Endothelial cell of umbilical vein (primary cell): ENCODE results near the gene PPP1R16B.

Experiments
- CTCF ChIP-seq, 2 donors: IDR thresholded peaks; 1 replicate in 1 of 2; 2 replicates in 1 of 2; pipeline ENCODE4 v1.5.1; 2011; ENCODE audit warnings: low read length in 2 of 2, mild to moderate bottlenecking in 2 of 2, moderate library complexity in 2 of 2, control low read depth in 1 of 2, inconsistent platforms in 1 of 2, low read depth in 1 of 2; ENCODE audit not compliant: insufficient read depth in 1 of 2; ENCODE audit errors: extremely low read depth in 1 of 2
- EZH2 ChIP-seq: IDR thresholded peaks from 2 replicates; pipeline ENCODE4 v1.6.1; 2012; ENCODE audit warnings: borderline replicate concordance, low read depth, mild to moderate bottlenecking, moderate library complexity, low read length, inconsistent platforms; ENCODE audit not compliant: severe bottlenecking
- POLR2A ChIP-seq: IDR thresholded peaks from 2 replicates; pipeline ENCODE4 v1.6.1; 2012; ENCODE audit warnings: low read depth, mild to moderate bottlenecking, control low read depth, low read length
- POLR2AphosphoS5 ChIP-seq: IDR thresholded peaks from 2 replicates; pipeline ENCODE4 v1.6.1; 2012; ENCODE audit warnings: low read depth, mild to moderate bottlenecking, control low read depth, low read length, moderate library complexity; ENCODE audit not compliant: insufficient read depth

- TF ChIP-seq POLR2AphosphoS5 (no peak), CTCF (IDR thresholded peaks at IDR 0.05; ENCODE audit: extremely low read depth in 1 of 2, insufficient read depth in 1 of 2, low read depth in 1 of 2, low read length in 2 of 2) (no peak), EZH2 (no peak), POLR2A (no peak)
These were observed 95.1 kb downstream of the PPP1R16B start for GRCh38 chr20:38900606-38901005.
